Kidney tubule cell (primary cell): ENCODE measurements around the gene ZC3H12D.
A peak's percentile ranks its signal among the peaks of the same experiment; 100 is the strongest.
"Not testable (repeated sequence)": the region's sequence is repeated elsewhere in the genome, so short reads cannot be mapped to it uniquely, and the experiment has no call there.

Source experiments
- DNase-seq: peaks from one replicate; pipeline ENCODE4 v3.0.0-alpha.2; 2018; ENCODE audit warnings: low spot score

ZC3H12D gene

DNA sequence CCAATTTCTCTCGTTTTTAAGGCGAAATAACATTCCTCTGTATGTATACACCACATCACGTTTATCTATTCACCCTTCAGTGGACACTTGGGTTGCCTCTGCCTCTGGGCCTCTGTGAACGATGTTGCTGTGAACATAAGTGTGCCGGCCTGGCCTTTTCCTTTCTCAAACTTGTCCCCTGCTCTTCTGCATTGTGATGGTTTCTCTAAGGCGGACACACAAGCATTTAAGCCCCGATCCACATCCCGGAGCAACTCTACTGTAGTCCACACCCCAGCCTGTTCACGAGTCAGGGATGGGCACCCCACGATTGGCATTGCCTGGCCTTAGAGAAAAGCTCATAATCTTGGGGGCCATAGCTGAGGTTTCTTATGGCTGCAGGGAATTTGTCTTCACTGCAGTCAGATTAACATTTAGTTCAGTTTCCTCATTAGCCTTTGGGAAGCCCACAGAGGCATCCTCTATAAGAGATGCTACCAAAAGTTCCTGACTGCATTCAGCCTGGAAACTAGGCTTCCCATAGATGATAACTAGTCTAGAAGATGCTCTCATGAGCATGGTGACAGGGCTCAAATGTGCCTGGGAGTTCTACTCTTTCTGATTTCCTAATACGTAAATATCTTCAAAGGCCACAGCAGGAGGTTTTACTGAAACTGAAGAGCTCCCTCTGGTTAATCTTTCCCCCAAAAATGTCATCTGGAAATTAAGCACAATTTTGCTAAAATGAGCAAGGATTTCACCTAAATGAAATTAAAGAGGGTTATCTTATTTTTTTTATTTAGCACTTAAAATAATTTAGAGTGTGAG, 762 bp downstream of the ZC3H12D start:
- DNase-seq: no peak

GRCh38 chr6:149483334-149483725, 1.5 kb downstream of the ZC3H12D start:
- no peak for DNase-seq

GRCh38 chr6:149482545-149483333, 2.1 kb downstream of the ZC3H12D start:
- DNase-seq: no peak

DNA sequence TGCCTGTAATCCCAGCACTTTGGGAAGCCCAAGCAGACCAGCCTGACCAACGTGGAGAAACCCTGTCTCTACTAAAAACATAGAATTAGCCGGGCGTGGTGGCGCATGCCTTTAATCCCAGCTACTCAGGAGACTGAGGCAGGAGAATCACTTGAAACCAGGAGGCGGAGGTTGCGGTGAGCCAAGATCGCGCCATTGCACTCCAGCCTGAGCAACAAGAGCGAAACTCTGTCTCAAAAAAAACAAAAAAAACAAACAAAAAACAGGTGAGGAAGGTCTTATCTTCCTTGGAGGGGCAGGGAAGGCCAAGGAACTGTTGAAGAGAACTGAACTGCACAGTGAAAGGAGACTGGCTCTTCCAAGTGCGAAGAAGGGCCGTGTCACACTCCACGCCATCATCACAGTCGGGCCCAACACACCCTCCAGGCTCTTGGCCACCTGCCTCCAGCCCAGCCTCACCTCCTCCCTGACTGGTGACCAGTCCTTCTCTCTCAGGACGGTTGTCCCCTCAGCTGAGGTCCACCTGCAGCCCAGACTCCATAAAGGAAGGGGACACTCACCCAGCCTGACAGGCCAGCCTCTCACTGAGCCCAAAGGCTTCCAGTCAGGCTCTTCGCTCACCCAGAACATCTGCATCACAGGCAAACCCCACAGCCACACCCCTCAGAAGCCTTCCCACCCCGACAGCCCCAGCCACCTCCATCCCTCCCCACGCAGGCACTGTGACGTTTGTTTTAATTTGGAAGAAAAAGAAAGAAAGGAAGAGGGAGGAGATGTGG, 4.1 kb downstream of the ZC3H12D start:
- DNase-seq: no peak

GRCh38 chr6:149478631-149479314, 6.0 kb downstream of the ZC3H12D start:
- DNase-seq: no peak

- DNase-seq: no peak
Measured at GRCh38 chr6:149477544-149477943, 7.3 kb downstream of the ZC3H12D start.

- DNase-seq: no peak
Measured at GRCh38 chr6:149476789-149477455, 7.9 kb downstream of the ZC3H12D start.

- DNase-seq: no peak
Measured at GRCh38 chr6:149474108-149474935, 10.5 kb downstream of the ZC3H12D start.

GRCh38 chr6:149473080-149474052, 11.4 kb downstream of the ZC3H12D start:
- DNase-seq: no peak

DNA sequence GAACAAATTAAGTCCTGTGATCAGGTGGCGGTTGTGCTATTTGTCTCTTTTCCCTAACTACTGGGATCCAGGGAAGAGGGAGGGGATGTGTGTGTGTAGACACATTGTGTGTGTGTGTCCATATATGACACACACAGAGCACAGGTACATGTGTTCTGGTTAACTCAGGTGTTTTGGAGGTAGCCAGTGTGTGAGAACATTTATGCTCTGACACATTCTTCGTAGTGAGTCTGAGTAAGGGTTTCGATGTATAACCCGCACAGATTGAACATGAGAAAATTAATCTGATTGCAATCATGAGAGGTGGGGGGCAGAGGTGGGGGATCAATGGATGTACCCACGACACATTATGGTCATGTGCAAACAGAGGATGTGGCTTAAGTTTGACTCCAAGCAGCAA, 12.6 kb downstream of the ZC3H12D start:
- no peak for DNase-seq

DNA sequence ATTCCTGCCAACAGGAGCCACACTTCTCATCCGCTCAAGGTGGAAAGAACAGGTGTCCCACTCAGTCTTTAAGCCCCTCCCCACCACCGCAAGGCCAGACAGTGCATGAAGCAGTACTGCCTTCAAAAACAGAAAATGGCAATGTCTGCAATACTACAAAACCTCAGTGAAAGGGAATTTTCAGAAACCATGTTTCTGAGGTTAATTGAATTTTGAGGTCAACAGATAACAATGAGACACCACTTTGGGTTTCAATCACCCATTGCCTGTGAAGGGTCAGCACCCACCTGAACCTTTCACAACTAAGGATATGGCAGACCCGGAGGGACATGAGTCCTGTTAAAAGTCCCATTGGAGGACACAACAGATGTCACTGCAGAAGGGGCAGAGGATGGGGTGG, 13.0 kb downstream of the ZC3H12D start:
- no peak for DNase-seq

DNA sequence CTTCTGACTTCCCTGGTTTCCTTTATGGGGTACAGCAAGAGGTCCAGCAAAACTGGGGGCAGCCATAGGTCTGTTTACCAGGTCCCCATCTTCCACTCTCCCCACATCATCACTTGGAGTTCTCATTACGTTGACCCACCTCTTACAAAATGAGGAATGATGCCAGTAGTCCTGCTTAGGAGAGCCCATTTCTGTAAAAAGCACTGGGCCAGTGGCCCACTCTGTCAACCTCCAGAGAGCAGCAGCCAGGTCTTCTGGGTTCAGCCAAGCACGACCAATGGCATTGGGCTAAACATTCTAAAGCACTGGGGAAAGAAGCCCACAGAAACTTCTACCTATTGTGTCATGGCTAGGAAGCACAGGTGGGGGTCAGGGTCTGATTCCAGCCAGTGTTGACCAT, 13.9 kb downstream of the ZC3H12D start:
- DNase-seq: no peak

DNA sequence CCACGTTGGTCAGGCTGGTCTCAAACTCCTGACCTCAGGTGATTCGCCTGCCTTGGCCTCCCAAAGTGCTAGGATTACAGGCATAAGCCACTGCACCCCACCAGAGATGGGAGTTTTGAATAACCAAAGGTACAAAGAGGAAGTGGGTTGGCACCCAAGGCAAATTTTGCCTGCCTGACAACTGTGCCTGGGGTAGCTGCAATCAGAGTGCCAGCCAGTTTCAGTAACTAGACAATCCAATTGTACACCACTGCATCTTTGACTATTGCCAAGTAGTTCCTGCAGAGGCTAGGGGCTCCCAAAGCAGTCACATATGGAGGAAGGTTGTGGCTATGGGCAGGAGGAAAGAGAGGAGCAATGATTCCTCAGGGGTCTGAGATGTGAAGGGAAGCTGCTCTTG, 16.6 kb downstream of the ZC3H12D start:
- no peak for DNase-seq

DNA sequence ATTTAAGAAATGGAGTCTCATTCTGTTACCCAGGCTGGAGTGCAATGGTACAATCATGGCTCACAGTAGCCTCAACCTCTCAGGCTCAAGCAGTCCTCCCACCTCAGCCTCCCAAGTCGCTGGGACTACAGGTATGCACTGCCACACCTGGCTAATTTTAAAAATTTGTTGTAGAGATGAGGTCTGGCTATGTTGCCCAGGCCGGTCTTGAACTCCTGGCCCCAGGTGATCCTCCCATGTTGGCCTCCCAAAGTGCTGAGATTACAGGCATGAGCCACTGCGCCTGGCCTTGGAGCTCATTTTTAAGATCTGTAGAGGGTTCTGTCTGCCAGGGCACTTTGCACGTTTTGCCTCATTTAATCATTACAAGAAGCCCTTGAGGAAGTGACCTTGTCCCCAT, 17.5 kb downstream of the ZC3H12D start:
- DNase-seq: no peak

DNA sequence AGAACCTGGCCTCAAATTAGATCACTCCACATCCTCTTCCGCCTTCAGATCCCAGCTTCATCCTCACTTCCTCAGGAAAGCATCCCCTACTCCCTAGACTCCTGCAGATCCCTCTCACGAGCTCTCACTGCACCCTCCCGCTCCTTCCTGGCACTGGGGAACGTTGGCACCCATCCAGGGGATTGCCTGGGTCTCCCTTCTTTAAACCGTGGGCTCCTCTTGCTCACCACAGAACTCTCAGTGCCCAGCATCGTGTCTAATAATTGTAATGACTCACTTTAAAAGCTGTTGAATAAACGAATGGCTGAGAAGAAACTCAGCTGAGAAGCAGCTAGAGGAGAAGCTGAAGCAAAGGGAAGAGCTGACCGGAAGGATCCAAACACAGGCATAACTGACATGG, 20.4 kb downstream of the ZC3H12D start:
- DNase-seq: peak; percentile 26

DNA sequence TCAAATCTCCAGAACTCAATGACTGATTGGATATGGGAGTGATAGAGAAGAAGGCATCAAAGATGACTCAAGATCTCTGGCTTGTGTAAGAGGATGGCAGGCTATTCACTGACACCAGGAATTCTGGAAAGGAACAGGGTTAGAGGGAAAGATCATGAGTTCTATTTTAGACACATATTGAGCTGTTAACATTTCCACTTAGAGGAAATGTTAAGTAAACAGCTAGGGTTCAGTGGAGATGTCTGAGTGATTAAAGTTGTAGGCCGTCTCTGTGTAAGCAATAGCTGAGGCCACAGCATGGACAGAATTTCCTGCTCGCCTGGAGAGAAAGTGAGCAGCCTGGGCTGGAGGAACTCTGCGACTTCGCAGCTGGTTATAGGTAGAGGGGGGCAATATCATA, 21.0 kb downstream of the ZC3H12D start:
- peak; percentile 25 for DNase-seq

DNA sequence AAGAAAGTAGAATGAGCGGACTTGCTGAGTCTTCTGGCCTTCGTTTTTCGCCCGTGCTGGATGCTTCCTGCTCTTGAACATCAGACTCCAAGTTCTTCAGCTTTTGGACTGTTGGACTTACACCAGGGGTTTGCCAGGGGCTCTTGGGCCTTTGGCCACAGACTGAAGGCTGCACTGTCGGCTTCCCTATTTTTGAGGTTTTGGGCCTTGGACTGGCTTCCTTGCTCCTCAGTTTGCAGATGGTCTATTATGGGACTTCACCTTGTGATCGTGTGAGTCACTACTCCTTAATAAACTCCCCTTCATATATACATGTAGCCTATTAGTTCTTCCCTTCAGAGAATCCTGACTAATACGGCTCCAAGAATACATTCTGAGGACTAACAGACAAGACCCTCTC, 22.1 kb downstream of the ZC3H12D start:
- not testable (repeated sequence) for DNase-seq

DNA sequence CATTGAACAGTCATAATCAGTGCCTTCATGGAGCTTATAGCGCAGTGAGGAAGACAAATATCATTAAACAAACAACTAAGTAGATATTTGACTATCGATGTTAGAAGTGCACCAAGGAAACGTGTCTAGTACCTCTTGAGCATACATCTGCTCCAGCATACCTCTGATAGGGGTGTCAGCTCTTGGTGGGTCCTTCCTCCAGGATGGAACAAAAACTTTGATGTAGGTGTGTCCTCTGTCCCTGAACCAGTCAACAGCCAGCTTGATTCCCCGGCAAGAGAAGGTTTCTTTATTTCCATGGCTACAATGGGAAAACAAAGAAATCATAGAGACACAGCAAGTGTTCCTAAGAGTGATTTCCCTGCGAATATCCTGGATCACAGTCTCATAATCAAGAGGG, 23.1 kb downstream of the ZC3H12D start:
- no peak for DNase-seq

DNA sequence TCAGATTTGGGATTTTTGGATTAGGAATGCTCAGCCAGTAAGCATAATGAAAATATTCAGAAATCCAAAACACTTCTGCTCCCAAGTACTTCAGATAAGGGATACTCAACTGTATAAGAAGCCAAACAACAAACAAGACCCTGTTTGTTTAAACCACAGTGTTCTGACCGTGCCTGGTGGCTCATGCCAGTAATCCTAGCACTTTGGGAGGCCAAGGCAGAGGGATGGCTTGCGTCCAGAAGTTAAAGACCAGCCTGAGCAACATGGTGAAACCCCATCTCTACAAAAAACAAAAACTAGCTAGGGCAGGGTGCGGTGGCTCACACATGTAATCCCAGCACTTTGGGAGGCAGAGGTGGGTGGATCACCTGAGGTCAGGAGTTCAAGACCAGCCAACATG, 24.6 kb downstream of the ZC3H12D start:
- DNase-seq: not testable (repeated sequence)
